Endothelial cell (in vitro differentiated cells): ENCODE results near the gene AKAP13. TPM values are rescaled to one million over a fixed set of nuclear protein-coding genes. Genes with fewer than 3 reads are reported as not detected.

Experiments
- DNase-seq: peaks from one replicate; pipeline ENCODE4 v3.0.0; 2021; ENCODE audit warnings: low spot score
- H3K27ac Mint-ChIP-seq: one replicate; pipeline ENCODE4 v1.8.0; 2021; ENCODE audit warnings: mixed read lengths, inconsistent platforms; ENCODE audit not compliant: unreplicated experiment
- H3K27me3 Mint-ChIP-seq: one replicate; pipeline ENCODE4 v1.8.0; 2021; ENCODE audit warnings: mild to moderate bottlenecking, moderate library complexity, mixed read lengths, inconsistent platforms; ENCODE audit not compliant: unreplicated experiment
- H3K36me3 Mint-ChIP-seq: one replicate; pipeline ENCODE4 v1.8.0; 2021; ENCODE audit warnings: mild to moderate bottlenecking, low read depth, mixed read lengths, inconsistent platforms; ENCODE audit not compliant: unreplicated experiment
- H3K4me1 Mint-ChIP-seq: one replicate; pipeline ENCODE4 v1.8.0; 2021; ENCODE audit warnings: mild to moderate bottlenecking, mixed read lengths, inconsistent platforms; ENCODE audit not compliant: unreplicated experiment
- H3K4me3 Mint-ChIP-seq: one replicate; pipeline ENCODE4 v1.8.0; 2021; ENCODE audit warnings: mild to moderate bottlenecking, mixed read lengths, inconsistent platforms; ENCODE audit not compliant: unreplicated experiment
- H3K9me3 Mint-ChIP-seq: one replicate; pipeline ENCODE4 v1.8.0; 2021; ENCODE audit warnings: mixed read lengths, inconsistent platforms; ENCODE audit not compliant: unreplicated experiment
- total RNA-seq: library from RNA; stranded (reverse); fragmentation: NEBNext Ultra II Directional; extraction: Animal tissue kit (Norgen Biotek cat#: 25700); gene quantifications from one replicate; pipeline ENCODE4 v1.2.1, GENCODE V29; 2021; ENCODE audit not compliant: unreplicated experiment
- TF ChIP-seq, protein P1 (sequence below): fragments of 200-600 bp; sonication (generic); IDR thresholded peaks from one replicate; pipeline ENCODE4 v1.5.0; 2021; ENCODE audit warnings: antibody characterized with exemption; ENCODE audit not compliant: unreplicated experiment

AKAP13 gene
- total RNA-seq, 1 donor from 2014 or later = 249 TPM

DNA sequence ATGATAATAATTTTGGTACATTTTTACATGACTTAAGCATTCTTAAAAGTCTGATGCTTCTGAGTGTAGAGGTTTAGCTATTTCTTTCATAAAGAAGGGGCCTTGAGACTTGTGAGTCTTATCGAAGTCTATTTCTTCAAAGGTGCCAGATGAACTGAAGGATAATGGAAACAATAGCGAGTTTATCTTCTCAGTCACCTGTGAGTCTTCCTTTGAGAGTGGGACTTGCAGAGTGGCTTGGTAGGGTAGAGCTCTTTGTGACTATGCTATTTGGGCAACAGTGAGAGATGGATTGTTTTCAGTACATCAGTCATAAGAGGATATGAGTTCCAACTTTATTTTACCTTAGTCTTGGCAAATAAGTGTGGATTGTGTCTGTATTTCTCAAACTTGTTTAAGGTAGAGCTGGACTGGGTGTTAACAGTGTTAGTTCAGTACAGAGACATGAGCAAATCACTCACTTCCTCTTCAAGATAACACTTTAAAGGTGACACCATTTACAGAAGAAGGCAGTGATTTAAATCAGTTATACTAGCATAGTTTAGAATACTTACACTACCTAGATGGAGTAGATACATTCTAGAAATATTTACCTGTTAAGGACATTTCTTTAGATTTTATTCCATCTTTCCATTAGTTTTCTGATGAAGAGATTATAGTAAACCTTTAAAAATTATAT is 3.2 kb downstream of the AKAP13 start:
- peaks cover 5% of the 10 kb centered on the region for H3K27me3 Mint-ChIP-seq
- no peak for DNase-seq
- no peaks in the 10 kb centered on the region for H3K9me3 Mint-ChIP-seq
- H3K27ac Mint-ChIP-seq = peak overlapping the region; percentile 53
- peak overlapping the region; percentile 32 for H3K4me3 Mint-ChIP-seq
- no peaks in the 10 kb centered on the region for H3K36me3 Mint-ChIP-seq
- H3K4me1 Mint-ChIP-seq = peaks cover 49% of the 10 kb centered on the region
- TF ChIP-seq, protein P1, sequence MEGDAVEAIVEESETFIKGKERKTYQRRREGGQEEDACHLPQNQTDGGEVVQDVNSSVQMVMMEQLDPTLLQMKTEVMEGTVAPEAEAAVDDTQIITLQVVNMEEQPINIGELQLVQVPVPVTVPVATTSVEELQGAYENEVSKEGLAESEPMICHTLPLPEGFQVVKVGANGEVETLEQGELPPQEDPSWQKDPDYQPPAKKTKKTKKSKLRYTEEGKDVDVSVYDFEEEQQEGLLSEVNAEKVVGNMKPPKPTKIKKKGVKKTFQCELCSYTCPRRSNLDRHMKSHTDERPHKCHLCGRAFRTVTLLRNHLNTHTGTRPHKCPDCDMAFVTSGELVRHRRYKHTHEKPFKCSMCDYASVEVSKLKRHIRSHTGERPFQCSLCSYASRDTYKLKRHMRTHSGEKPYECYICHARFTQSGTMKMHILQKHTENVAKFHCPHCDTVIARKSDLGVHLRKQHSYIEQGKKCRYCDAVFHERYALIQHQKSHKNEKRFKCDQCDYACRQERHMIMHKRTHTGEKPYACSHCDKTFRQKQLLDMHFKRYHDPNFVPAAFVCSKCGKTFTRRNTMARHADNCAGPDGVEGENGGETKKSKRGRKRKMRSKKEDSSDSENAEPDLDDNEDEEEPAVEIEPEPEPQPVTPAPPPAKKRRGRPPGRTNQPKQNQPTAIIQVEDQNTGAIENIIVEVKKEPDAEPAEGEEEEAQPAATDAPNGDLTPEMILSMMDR = no peak

DNA sequence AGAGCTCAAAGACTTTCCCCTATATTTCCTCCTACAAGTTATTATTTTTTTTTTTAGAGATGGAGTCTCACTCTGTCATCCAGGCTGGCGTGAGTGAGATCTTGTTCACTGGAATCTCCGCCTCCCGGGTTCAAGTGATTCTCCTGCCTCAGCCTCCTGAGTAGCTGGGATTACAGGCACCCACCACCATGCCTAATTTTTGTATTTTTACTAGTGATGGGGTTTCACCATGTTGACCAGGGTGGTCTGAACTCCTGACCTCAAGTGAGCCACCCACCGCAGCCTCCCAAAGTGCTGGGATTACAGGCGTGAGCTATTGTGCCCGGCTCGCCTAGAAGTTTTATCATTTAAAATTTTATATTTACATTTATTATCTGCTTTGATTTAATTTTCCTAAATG is 5.9 kb downstream of the AKAP13 start:
- no peaks in the 10 kb centered on the region for H3K9me3 Mint-ChIP-seq
- no peaks in the 10 kb centered on the region for H3K36me3 Mint-ChIP-seq
- no peak overlapping the region for H3K4me3 Mint-ChIP-seq
- H3K27me3 Mint-ChIP-seq = peaks cover 2% of the 10 kb centered on the region
- TF ChIP-seq, protein P1 = no peak
- DNase-seq = no peak
- H3K4me1 Mint-ChIP-seq = peaks cover 42% of the 10 kb centered on the region
- H3K27ac Mint-ChIP-seq = no peak overlapping the region

GRCh38 chr15:85388566-85389305 is 8.3 kb downstream of the AKAP13 start:
- TF ChIP-seq, protein P1 = no peak
- DNase-seq = no peak
- Mint-ChIP-seq H3K36me3 (no peaks in the 10 kb centered on the region), H3K9me3 (no peaks in the 10 kb centered on the region), H3K4me3 (no peak overlapping the region), H3K4me1 (peaks cover 28% of the 10 kb centered on the region), H3K27ac (no peak overlapping the region), H3K27me3 (no peaks in the 10 kb centered on the region)

DNA sequence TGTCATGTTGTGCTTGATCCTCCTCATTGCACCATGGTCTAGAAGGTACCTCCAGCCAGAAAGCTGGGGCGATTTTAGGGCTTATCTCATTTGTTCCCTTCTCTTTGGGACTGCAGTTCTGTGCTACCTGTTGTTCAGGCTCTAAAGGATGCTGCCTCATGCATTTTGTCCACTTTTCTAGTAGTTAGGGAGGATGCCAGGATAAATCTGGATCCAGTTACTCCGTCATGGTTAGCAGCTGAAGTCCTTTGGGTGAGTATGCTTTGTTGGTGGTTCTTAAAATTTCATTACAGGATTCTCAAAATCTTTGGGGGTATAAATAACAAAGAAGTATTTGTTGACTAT is 8.9 kb downstream of the AKAP13 start:
- Mint-ChIP-seq H3K27me3 (no peaks in the 10 kb centered on the region), H3K9me3 (no peaks in the 10 kb centered on the region), H3K4me1 (peaks cover 29% of the 10 kb centered on the region), H3K27ac (no peak overlapping the region), H3K4me3 (no peak overlapping the region), H3K36me3 (no peaks in the 10 kb centered on the region)
- TF ChIP-seq, protein P1 = no peak
- DNase-seq = no peak

DNA sequence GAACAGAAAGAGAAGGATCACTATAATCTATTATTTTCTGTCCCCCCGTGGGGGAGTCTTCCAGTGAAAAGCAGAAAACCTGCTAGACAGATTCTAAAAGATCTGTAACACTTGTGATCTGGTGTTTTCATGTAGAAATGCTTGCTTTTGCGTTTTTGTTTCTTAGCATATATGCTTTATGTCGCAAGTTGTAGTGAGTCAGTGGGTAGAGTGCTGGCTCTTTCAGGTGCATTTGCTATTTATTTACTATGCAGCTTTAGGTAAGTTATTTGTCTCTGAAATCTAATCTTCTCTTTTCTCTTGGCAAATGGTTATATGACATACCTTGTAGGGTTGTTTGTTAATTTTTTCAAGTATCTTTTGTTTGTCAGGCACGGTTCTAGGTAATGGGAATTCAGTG is 9.4 kb downstream of the AKAP13 start:
- no peak overlapping the region for H3K4me3 Mint-ChIP-seq
- no peak overlapping the region for H3K27ac Mint-ChIP-seq
- peaks cover 31% of the 10 kb centered on the region for H3K4me1 Mint-ChIP-seq
- TF ChIP-seq, protein P1 = no peak
- no peaks in the 10 kb centered on the region for H3K27me3 Mint-ChIP-seq
- no peak for DNase-seq
- H3K9me3 Mint-ChIP-seq = no peaks in the 10 kb centered on the region
- H3K36me3 Mint-ChIP-seq = no peaks in the 10 kb centered on the region
